Sigmoid colon (tissue), 7 donors: ENCODE measurements around the gene NDRG2. TPM values are rescaled to one million over a fixed set of nuclear protein-coding genes. Genes with fewer than 3 reads are reported as not detected.

ENCODE experiments used
- DNase-seq: peaks from one replicate; pipeline ENCODE4 v3.0.0-alpha.2; 2019
- H3K27ac ChIP-seq, 4 donors: fragments of 200-600 bp; sonication (generic); one replicate each; pipeline ENCODE4 v1.5.1; 2016 to 2019; ENCODE audit warnings: mild to moderate bottlenecking in 1 of 4
- H3K27me3 ChIP-seq, 3 donors: fragments of 200-600 bp; sonication (generic); one replicate each; pipeline ENCODE4 v1.5.1; 2019; ENCODE audit warnings: mild to moderate bottlenecking in 1 of 3
- H3K36me3 ChIP-seq, 4 donors: fragments of 200-600 bp; sonication (generic); one replicate each; pipeline ENCODE4 v1.5.1; 2016 to 2019
- H3K4me1 ChIP-seq, 4 donors: fragments of 200-600 bp; sonication (generic); one replicate each; pipeline ENCODE4 v1.5.1; 2017 to 2019
- H3K4me3 ChIP-seq, 4 donors: fragments of 200-600 bp; sonication (generic); one replicate each; pipeline ENCODE4 v1.5.1; 2017 to 2019; ENCODE audit warnings: mild to moderate bottlenecking in 2 of 4, moderate library complexity in 1 of 4
- H3K9me3 ChIP-seq, 4 donors: fragments of 200-600 bp in 3 of 4; sonication (generic) in 3 of 4; one replicate each; pipeline versions ENCODE4 v1.5.1 to v1.6.1; 2013 to 2019
- EP300 ChIP-seq, 4 donors: sonication (generic); formaldehyde crosslinking; IDR thresholded peaks; one replicate each; pipeline ENCODE4 v1.6.1; 2017; ENCODE audit warnings: antibody characterized with exemption in 4 of 4
- POLR2A ChIP-seq, 2 donors: fragments of 450-650 bp; IDR thresholded peaks; one replicate each; pipeline ENCODE4 v1.6.1; 2016; ENCODE audit warnings: antibody characterized with exemption in 2 of 2, mild to moderate bottlenecking in 2 of 2, moderate library complexity in 2 of 2
- POLR2AphosphoS5 ChIP-seq, 4 donors: sonication (generic); formaldehyde crosslinking; IDR thresholded peaks; one replicate each; pipeline ENCODE4 v1.6.1; 2017; ENCODE audit warnings: antibody characterized with exemption in 4 of 4
- WGBS, 2 donors: extraction: QIAGEN DNeasy Blood & Tissue Kit; methylation state at CpG; one replicate each; pipeline ENCODE4 v1.1.7; 2013; 5-methylcytosine and 5-hydroxymethylcytosine counted together
- intact Hi-C: fragments of 100-400 bp; cut with DNase I; formaldehyde crosslinking; loops from one replicate; pipeline ENCODE4 v1.15.1; 2023
- polyA plus RNA-seq, 3 donors: library from polyadenylated mRNA; stranded (reverse); fragments of 200-250 nt; gene quantifications; one replicate each; pipeline ENCODE4 v1.2.3, GENCODE V29; 2013
- total RNA-seq, 4 donors: library from RNA; depleted of rRNA; stranded (reverse); fragments of >200 nt; gene quantifications; one replicate each; pipeline ENCODE4 v1.1.0, GENCODE V29; 2016
- TF ChIP-seq, protein P1 (sequence below), 4 experiments: fragments of 450-650 bp in 3 of 4; fragments of 200-600 bp in 1 of 4; IDR thresholded peaks; one replicate each; pipeline ENCODE4 v1.5.1; 2016 to 2019; ENCODE audit warnings: antibody characterized with exemption in 4 of 4, mild to moderate bottlenecking in 3 of 4, moderate library complexity in 2 of 4
- donor health status: healthy with polysubstance abuse.
- donor health status: Bipolar disorder and iron deficiency.
- donor health status: healthy.

Gene NDRG2
- total and polyA plus RNA-seq, 7 donors = 114 to 276 (median 199) TPM

DNA sequence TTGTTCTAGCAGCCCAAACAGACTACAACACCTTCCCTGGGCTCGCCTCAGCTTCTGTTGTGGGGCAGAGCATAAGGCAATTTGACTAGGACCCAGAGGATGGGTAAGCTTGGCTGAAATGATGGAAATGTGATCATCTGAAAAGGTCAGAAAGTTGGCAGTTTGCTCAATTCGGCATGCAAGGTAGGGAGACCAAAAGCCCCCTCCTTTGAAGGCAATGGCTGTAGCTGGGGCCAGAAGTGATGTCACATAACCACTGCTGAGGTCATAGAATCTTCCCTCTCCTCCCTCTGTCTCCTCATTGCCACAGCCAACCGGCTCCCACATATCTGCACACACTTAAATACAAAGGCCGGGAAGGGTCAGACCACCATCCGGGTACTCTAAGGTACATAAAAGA is 5.1 kb upstream of the NDRG2 start, which contains the start of gene TPPP2:
Gene TPPP2 (plus strand): TSS at position 301 of the 400 bp plus-strand sequence. CDS start 365 bp downstream, outside the sequence.
- no peaks in the 10 kb centered on the region for H3K9me3 ChIP-seq
- intact Hi-C loops = no loop called here
- no peaks in the 10 kb centered on the region for H3K27me3 ChIP-seq
- TF ChIP-seq POLR2A (IDR thresholded peaks at IDR 0.05) (no peak), POLR2AphosphoS5 (IDR thresholded peaks at IDR 0.05) (no peak)
- TF ChIP-seq, protein P1, sequence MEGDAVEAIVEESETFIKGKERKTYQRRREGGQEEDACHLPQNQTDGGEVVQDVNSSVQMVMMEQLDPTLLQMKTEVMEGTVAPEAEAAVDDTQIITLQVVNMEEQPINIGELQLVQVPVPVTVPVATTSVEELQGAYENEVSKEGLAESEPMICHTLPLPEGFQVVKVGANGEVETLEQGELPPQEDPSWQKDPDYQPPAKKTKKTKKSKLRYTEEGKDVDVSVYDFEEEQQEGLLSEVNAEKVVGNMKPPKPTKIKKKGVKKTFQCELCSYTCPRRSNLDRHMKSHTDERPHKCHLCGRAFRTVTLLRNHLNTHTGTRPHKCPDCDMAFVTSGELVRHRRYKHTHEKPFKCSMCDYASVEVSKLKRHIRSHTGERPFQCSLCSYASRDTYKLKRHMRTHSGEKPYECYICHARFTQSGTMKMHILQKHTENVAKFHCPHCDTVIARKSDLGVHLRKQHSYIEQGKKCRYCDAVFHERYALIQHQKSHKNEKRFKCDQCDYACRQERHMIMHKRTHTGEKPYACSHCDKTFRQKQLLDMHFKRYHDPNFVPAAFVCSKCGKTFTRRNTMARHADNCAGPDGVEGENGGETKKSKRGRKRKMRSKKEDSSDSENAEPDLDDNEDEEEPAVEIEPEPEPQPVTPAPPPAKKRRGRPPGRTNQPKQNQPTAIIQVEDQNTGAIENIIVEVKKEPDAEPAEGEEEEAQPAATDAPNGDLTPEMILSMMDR (IDR thresholded peaks at IDR 0.05) = no peak
- WGBS, 2 donors = 94% methylated on average over 5 of the region's 5 CpGs
- H3K4me1 ChIP-seq = peaks cover 0 to 19% (median 14%) of the 10 kb centered on the region in 4 donors
- H3K36me3 ChIP-seq = no peaks in the 10 kb centered on the region
- H3K27ac ChIP-seq = no peak within 1 kb of the TSS
- DNase-seq = no peak
- H3K4me3 ChIP-seq = no peak within 1 kb of the TSS

DNA sequence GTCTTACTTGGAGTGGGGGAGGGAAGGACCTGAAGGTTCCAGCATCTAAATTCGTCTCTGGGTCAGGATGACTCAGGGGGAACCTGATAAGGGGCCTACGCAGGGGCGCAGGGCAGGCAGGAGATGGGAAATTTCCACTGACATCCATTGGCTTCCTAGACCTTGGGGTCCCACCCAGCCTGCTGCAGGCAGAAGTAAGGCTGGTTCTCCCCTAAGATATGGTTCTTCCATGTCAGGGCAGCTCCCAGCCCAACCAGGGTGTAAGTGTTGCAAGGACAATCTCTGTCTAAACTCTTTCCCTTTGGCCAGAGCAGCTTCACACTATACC is 2.1 kb upstream of the NDRG2 start:
- intact Hi-C loops = no loop called here

DNA sequence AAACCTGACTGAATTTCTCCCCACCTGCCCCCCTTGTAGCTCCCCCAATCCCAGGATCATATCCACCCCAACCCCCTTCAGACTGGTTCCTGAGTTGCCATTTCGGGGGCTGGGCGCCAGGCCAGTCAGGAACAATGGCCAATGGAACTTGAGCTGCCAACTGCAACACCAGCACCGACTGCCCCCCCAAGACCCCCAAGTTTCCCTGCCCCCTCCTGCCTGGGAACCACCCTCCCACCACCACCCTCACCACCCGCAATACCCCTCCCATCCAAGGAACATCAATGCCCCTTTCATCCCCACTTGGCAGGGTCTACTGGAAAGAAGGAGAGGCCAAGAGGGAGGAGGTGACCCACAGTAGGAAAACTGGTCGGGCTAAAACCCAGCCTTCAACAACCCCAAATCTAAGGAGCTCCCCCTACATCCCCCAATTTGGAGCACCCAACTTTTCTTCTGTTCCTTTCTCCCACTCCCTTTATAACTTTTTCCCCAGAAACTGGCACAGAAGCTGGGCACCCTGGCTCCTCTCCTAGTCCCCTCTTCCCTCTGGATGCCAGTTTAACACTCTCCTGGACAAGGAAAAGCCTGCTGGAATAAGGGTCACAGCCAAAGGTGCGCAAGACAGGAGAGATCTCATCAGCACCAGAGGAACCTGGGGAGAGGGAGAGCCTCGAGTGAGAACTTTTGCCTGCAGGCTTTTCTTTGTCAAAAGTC is 1.6 kb upstream of the NDRG2 start:
- H3K4me1 ChIP-seq = peaks cover 0 to 42% (median 35%) of the 10 kb centered on the region in 4 donors
- H3K4me3 ChIP-seq = peak overlapping the region in 3 of 4 donors; percentile 84 to 91 (median 85)

More for the DNA sequence above, 2.1 kb upstream of the NDRG2 start:
- Histone ChIP-seq H3K4me1 (peaks cover 0 to 40% (median 33%) of the 10 kb centered on the region in 4 donors), H3K27ac (peak overlapping the region; percentile 93 to 95 (median 93)), H3K9me3 (no peaks in the 10 kb centered on the region), H3K36me3 (peaks cover under 1 to 8% (median 3%) of the 10 kb centered on the region in 4 donors), H3K27me3 (no peaks in the 10 kb centered on the region), H3K4me3 (no peak overlapping the region)
- WGBS, 2 donors = 73 to 82% methylated on average over 3 of the region's 3 CpGs
- DNase-seq = no peak
- no peak for TF ChIP-seq POLR2A (IDR thresholded peaks at IDR 0.05)
- TF ChIP-seq, protein P1 (IDR thresholded peaks at IDR 0.05) = no peak
- TF ChIP-seq POLR2AphosphoS5 (IDR thresholded peaks at IDR 0.05) = no peak
- no peak for TF ChIP-seq EP300 (IDR thresholded peaks at IDR 0.05)

DNA sequence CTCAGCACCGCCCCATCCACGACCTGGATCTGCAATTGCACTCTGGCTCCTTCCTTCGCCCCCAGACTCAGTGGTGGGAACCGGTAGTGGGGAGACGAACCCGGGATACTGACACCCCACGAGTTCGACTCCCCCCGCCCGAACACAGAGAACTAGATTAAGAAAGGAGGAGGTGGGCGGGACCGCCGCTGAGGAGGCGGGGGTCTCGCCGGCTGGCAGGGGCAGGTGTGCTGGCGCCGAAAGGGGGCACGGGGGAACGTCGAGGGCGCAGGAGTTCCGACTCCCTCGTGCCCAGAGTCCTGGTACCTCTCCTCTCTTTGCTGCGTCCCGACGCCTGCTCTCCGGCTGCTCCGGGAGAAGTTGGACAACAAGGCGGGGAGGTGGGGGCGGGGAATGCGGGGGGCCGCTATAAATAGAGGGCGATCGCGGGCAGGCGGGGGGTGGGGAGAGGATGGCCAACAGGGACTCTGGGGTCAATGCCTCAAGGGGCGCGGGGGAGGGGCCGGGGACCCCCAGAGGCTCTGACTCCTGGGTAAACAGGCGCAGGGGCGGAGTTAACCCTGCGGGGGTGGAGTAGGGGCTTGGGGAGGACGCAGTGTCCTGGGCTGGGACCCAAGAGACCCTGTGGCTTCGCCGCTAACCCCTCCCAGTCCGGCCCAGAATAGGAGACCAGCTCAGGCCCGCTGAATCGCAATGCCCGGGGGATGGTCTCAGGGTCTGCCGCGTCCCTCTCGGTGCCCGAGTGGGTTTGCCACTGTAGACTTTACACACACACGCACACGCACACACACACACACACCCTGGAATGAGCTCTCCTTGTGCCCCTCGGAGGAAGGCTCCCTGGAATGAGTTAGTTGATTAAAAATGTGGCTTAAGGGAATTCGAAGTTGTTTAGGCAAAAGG is 761 bp upstream of the NDRG2 start:
- Histone ChIP-seq H3K27me3 (no peaks in the 10 kb centered on the region), H3K9me3 (no peaks in the 10 kb centered on the region), H3K27ac (peak overlapping the region; percentile 93 to 95 (median 93)), H3K4me1 (peaks cover 0 to 43% (median 35%) of the 10 kb centered on the region in 4 donors), H3K4me3 (peak overlapping the region; percentile 84 to 96 (median 88)), H3K36me3 (peaks cover 4 to 22% (median 13%) of the 10 kb centered on the region in 4 donors)
- DNase-seq = peak; percentile 96
- intact Hi-C loops = loop anchor here (2.0 kb wide), 2 partner anchors 13 to 45 kb away; partner anchors contain the start of gene ARHGEF40
- 14 to 19% methylated on average over 58 of the region's 58 CpGs for WGBS, 2 donors
- TF ChIP-seq POLR2A (IDR thresholded peaks at IDR 0.05) (peak in 1 of 2 donors; percentile 16), POLR2AphosphoS5 (IDR thresholded peaks at IDR 0.05) (peak in 3 of 4 donors; percentile 19 to 48 (median 38)), EP300 (IDR thresholded peaks at IDR 0.05) (peak in 2 of 4 donors; percentile 12 to 33)
- TF ChIP-seq, protein P1 (IDR thresholded peaks at IDR 0.05) = peak in 1 of 4 experiments; percentile 17

More for the DNA sequence above, 1.6 kb upstream of the NDRG2 start:
- WGBS, 2 donors = 83 to 84% methylated on average over 7 of the region's 7 CpGs
- peaks cover 4 to 14% (median 5%) of the 10 kb centered on the region in 4 donors for H3K36me3 ChIP-seq
- peak overlapping the region; percentile 93 to 95 (median 93) for H3K27ac ChIP-seq
- TF ChIP-seq EP300 (IDR thresholded peaks at IDR 0.05) (no peak), POLR2A (IDR thresholded peaks at IDR 0.05) (no peak), POLR2AphosphoS5 (IDR thresholded peaks at IDR 0.05) (no peak)
- TF ChIP-seq, protein P1 (IDR thresholded peaks at IDR 0.05) = no peak
- peak; percentile 82 for DNase-seq
- H3K9me3 ChIP-seq = no peaks in the 10 kb centered on the region
- H3K27me3 ChIP-seq = no peaks in the 10 kb centered on the region
- intact Hi-C loops = no loop called here
